Panc1 (cell line): ENCODE data around the gene SDF2L1.

Experiments used
- POLR2AphosphoS5 ChIP-seq: IDR thresholded peaks from 2 replicates; pipeline ENCODE4 v1.6.1; 2012; ENCODE audit warnings: mild to moderate bottlenecking, low read depth, low read length, moderate library complexity
- TF ChIP-seq, protein P1 (sequence below): fragments of 450-650 bp; IDR thresholded peaks from 2 replicates; pipeline ENCODE4 v1.5.1; 2017; ENCODE audit warnings: mild to moderate bottlenecking

DNA sequence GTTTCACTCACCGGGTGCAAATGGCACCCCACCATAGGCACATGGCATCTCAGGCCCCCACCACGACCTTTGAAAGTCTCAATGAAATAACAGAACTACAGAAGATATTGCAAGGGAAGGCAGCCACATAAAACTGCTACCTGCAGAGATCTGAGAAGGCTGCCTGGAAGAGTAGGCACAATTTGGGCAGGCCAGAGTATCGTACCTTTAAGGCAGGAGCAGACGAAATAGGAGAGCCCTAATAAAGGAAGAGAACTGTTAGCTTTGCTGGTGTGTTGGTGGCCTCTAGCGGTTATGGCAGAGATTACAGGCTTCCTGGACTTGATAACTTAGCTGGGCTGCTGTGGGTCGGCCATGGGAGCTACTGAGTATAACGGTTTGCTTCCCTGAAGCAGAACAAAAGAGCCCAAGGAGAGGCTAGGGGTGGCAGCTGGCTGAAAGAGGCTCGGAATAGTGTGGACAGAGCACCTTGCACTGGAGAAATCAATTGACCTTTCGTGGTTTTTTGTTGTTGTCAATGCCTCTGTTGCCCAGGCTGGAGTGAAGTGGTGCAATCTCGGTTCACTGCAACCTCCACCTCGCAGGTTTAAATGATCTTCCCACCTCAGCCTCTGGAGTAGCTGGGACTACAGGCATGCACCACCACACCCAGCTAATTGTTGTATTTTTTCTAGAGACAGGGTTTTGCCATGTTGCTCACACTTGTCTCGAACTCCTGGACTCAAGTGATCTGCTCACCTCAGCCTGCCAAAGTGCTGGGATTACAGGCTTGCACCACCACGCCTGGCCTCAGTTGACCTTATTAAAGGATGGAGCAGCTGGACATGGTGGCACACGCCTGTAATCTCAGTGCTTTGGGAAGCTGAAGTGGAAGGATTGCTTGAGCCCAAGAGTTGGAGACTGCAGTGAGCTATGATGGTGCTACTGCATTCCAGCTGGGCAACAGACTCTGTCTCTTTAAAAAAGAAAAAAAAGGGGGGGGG, 4.8 kb downstream of the SDF2L1 start:
- TF ChIP-seq, protein P1, sequence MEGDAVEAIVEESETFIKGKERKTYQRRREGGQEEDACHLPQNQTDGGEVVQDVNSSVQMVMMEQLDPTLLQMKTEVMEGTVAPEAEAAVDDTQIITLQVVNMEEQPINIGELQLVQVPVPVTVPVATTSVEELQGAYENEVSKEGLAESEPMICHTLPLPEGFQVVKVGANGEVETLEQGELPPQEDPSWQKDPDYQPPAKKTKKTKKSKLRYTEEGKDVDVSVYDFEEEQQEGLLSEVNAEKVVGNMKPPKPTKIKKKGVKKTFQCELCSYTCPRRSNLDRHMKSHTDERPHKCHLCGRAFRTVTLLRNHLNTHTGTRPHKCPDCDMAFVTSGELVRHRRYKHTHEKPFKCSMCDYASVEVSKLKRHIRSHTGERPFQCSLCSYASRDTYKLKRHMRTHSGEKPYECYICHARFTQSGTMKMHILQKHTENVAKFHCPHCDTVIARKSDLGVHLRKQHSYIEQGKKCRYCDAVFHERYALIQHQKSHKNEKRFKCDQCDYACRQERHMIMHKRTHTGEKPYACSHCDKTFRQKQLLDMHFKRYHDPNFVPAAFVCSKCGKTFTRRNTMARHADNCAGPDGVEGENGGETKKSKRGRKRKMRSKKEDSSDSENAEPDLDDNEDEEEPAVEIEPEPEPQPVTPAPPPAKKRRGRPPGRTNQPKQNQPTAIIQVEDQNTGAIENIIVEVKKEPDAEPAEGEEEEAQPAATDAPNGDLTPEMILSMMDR: peak; percentile 86
- TF ChIP-seq POLR2AphosphoS5: no peak
